Myocyte (in vitro differentiated cells): ENCODE data around the gene SASS6. TPM values are rescaled to one million over a fixed set of nuclear protein-coding genes. Genes with fewer than 3 reads are reported as not detected.

Experiments
- DNase-seq: peaks from one replicate; pipeline ENCODE4 v3.0.0-alpha.2; 2012; ENCODE audit warnings: low read depth
- total RNA-seq: library from RNA; depleted of rRNA; stranded (reverse); fragments of >200 nt; gene quantifications from 2 replicates; pipeline ENCODE4 v1.2.3, GENCODE V29; 2014

Gene SASS6
- total RNA-seq, 1 donor from 2014 or later: 1.6 TPM

GRCh38 chr1:100109554-100110066, 23.1 kb downstream of the SASS6 start:
- no peak for DNase-seq

GRCh38 chr1:100107696-100108095, 25.0 kb downstream of the SASS6 start:
- no peak for DNase-seq

DNA sequence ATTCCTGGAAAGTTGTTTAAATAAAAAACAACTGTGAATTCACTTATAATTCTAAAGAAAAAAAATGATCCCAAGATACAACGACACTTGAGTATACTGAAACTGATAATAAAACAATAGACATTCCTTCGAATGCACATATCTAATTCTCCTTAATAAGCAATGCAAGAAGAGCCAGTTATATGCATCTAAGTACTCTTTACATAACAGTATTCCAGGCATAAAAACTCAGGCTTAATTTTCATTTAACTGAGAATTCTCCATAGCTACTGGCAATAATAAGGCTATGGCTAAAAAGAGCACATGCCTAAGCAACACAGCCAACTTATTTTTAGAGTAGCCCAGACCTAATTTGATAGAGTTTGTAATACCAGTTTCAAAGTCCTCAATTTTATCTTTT, 31.2 kb downstream of the SASS6 start:
- no peak for DNase-seq

DNA sequence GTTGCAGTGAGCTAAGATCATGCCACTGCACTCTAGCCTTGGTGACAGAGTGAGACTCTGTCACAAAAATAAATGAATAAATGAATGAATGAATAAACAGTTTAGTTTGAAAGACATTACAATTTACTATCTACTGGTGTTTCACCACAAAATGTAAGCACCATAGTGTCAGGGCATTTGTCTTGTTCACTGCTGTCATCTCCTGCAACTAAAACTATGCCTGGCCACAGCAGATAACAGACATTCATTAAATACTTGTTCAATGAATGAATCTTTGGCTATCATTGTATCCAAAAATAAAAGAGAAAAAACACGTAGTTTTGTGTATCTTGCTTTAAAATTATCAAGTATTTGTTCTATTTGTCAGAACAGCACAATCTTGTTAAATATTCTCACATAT, 32.5 kb downstream of the SASS6 start:
- DNase-seq: peak; percentile 13

GRCh38 chr1:100090471-100090870, 42.3 kb downstream of the SASS6 start:
- no peak for DNase-seq

DNA sequence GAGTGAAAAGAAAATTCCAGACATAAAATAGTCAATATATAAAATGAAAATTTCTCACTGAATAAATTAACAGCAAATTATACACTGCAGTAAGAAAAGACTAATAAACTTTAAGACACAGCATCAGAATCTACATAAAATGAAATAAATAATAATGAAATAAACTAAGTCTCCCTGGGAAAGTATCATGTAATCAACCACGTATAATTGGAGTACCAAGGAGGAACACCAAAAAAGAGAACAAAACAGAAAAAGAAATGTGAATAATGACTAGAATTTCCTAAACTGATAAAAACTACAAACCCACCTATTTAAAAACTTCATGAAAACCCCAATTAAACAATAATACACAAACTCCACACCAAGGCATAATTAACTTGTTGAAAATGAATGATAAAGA, 43.6 kb downstream of the SASS6 start:
- DNase-seq: no peak

DNA sequence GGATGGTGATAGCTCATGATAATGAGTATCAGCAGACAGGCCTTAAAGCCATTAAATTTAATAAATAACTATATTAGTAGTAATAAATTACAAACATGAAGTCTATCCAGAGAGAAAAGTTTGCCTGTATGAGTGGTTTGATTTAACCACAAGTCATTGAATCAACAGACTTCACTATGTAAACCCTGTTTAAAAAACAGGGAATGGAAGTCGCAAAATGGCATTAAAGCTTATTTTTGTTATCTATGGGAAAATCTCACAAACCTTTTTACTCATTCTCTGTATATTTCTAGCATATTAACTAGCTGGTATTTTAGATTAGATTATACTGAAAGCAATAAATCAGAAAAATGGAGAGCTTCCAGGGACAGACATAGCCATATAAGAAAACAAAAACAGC, 45.3 kb downstream of the SASS6 start:
- no peak for DNase-seq

DNA sequence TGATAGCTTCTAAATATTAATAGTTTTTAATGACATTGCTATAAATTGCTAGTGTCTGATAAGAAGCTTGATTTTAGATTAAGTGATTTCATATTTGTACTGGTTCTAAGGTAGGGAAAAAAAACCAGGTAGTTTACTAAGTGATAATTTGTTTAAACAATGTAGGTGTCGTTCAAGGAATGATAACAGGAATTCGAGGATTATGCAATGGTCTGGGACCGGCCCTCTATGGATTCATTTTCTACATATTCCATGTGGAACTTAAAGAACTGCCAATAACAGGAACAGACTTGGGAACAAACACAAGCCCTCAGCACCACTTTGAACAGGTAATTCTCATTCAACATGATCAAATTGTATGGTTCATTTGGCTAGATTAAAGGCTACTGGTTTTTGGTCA, 52.4 kb downstream of the SASS6 start:
- DNase-seq: no peak

DNA sequence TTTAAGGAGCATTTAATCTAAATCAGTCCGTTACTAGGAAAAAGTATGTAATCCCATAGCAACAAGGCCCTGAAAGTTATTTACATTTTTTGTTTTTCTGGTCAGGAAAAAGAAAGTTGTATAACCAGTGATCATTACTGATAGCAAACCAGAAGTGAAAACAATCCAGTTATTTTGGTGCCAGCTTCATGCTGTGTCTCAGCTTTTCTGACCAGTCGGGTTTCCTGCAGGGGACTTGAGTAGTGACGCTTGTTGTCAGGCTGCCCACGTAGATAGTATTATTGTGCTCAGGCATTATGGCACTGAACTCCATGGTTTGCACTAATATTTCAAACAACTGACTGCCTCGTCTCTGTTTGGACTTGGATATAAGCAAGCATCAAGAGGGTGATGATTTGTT, 55.2 kb downstream of the SASS6 start:
- no peak for DNase-seq

DNA sequence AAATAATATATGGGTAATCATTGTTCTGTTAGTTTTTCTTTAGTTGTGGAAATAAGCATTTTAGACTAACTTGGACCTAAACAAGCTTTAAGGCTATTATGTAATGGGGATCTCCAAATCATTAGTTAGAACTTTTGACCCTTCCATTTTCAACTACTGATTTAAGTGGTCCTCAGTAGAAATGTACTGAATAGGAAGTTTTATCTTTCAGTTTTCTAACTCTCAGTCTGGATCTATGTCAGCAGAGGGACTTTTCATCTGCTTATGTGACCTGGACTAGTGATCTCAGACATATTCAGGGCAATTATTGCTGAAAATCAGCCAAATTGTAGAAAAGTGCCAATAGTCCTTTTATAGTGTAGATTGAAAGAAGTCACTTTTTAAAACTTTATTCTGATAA, 56.0 kb downstream of the SASS6 start:
- no peak for DNase-seq

GRCh38 chr1:100076319-100076718, 56.4 kb downstream of the SASS6 start:
- DNase-seq: no peak

DNA sequence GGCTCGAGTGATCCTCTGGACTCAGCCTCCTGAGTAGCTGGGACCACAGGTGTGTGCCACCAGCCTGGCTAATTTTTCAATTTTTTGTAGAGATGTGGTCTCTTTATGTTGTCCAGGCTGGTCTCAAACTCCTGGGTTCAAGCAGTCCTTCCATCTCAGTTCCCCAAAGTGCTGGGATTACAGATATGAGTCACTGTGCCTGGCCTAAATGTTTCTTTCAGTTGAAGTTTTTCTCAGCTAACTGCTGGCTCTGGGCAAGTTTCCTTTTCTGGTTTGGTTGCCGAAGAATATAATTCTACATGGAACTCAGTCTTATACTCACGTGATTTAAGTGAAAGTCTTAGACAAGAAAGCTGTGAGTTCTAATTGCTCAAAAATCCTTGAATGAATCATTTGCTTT, 57.0 kb downstream of the SASS6 start:
- no peak for DNase-seq

DNA sequence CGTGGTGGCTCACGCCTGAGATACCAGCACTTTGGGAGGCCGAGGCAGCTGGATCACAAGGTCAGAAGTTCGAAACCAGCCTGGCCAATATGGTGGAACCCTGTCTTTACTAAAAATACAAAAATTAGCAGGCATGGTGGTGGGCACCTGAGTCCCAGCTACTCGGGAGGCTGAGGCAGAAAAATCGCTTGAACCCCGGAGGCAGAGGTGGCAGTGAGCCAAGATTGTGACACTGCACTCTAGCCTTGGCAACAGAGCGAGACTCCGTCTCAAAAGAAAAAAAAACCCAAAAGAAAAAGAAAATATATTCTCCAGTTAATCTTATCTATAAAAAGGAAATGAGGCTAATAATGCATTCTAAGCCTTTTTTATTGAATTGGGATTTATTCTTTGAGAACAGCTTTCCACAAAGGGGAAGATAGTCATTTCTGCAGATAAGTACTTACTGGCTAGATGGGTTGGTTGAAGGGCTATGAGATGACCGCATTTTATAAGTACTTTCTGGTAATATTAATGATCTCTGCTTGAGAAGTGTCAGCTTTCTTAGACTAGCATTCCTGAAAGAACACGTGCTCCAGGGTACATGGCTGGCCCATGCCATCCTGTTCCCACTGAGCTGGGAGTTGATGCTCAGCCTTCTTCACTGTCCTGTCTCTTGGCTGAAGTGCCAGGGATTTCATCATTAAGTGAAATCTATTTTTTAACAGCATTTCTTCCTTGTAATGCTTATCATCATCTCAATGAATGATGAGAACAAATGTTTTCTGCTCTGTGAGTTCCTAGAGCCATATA, 57.9 kb downstream of the SASS6 start:
- DNase-seq: peak; percentile 6

- DNase-seq: no peak
Observed at GRCh38 chr1:100073531-100073930, 59.2 kb downstream of the SASS6 start.

DNA sequence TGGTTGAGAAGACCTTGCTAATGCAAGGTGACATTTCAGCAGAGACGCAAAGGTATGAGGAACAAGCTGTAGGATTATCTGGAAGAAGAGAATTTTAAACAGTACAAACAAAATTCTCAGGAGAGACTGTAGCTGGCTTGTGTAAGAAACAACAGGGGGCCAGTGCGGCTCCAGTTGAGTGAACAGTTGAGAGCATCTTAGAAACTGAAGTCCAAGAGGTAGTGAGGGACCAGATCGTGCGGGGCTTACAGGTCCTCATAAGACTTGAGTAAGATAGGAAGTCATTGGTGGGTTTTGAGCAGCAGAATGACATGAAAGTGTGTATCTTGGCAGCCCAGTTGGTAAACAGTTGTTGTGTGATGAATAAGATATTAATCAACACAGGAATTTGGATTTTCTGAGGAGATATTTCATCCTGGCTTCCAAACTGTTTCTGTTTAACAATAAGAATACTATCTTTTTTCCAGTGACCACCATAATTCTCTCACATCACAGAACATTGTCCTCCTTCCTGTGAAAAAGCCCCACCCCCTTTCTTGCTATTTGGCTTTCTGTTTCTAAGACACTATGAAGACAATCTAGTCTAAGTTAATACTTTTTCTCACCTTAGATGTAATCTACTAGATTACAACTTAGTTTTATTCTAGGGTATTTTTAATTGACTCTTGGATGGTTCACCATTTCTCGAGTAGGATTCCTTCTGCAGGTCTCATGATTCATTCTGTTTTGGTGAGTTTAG, 62.4 kb downstream of the SASS6 start:
- DNase-seq: no peak

GRCh38 chr1:100065969-100066227, 66.8 kb downstream of the SASS6 start:
- DNase-seq: no peak

DNA sequence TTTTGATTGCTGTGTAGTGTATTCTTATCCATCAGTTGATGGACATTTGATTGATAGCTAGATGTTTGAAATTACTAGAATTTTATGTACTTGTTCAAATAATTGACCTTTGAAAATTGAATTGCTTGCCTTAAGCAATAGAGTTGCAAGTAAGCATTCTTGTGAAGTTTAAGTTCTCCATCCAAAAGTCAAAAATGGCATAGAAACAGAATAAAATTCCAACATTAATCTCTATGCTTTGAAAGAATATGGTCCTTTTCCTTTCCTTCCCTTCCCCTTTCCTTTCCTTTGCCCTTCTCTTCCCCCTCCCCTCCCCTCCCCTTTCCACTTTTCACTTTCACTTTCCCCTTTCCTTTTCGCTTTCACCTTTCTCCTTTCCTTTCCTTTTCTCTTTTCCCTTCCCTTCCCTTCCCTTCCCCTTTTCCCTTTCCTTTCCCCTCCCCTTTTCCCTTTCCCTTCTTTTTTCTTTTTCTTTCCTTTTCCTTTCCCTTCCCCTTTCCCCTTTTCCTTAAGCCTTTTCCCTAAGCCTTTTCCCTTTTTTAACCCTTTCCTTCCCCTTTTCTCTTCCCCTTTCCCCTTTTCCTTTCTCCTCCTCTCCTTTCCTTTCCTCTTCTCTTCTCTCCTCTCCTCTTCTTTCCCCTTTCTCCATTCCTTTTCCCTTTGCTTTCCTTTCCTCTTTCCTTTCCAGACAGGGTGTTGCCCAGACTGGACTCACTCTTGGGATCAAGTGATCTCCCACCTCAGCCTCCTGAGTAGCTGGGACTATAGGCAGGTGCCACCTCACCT, 67.4 kb downstream of the SASS6 start:
- DNase-seq: no peak

DNA sequence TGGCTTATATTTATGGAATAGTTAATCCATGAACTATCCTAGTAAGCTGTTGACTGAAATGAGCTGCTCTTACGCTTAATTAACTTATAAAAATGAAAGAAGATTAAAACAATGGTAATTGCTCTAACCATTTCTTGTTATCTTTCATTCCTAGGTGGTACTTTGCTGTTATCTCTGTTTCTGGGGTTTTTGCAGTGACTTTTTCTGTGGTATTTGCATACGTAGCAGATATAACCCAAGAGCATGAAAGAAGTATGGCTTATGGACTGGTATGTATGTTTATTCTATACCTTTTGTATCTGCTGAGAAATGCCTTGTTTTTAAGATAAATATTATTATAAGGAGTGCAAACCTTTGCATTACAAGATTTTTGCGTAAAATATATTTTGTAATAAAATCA, 71.0 kb downstream of the SASS6 start:
- no peak for DNase-seq

DNA sequence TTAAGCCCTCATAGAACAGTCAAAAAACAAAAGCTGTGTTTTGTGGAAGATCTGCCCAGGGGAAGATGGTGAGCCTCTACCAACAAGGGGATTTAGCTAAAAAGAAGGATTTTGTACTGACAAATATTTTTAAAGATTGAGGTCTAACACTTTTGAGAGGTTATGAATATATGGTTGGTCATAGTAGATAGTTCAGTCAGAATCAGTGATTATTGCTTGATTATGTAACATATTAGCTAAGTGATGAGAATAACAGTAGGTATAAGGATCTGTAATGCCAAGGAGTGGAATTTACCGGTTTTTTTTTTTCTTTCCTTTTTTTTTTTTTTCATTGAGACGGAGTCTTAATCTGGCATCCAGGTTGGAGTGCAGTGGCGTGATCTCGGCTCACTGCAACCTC, 79.0 kb downstream of the SASS6 start:
- DNase-seq: no peak

DNA sequence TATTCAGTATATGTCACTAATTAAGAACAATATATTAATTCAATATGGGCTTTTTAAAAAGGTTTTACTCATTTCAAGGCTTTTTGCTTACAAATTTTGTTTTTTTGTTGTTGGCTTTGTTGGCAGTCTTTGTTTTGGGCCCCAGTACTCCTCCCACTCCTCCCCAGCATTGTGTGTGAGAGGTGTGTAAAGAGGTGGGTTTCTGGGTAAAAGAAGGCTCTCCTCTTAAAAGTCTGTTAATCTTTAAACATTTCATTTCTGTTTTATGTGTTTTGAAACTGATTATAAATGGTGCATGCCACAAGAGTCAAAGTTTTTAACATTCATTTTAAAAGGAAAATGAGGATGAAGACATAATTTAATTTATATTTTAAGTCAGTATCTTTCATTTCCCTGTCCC, 79.6 kb downstream of the SASS6 start:
- no peak for DNase-seq

DNA sequence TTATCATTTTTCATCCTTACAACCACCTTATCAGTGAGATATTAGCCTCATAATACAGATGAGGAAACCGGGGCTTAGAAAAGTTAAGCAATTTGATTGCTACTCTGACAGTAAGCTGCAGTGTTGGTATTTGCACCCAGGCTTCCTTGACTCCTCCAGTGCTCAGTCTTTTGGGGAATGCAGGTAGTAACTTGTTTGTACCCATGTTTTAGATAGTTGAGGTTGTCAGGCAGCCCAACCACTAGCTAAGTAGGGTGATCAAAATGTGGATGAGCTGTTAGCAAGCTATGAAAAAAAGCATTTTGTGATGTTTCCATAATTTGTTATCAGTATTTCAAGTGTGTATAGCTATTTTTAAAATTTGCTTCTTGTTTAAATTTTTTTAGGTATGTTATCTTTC, 80.8 kb downstream of the SASS6 start:
- DNase-seq: no peak

DNA sequence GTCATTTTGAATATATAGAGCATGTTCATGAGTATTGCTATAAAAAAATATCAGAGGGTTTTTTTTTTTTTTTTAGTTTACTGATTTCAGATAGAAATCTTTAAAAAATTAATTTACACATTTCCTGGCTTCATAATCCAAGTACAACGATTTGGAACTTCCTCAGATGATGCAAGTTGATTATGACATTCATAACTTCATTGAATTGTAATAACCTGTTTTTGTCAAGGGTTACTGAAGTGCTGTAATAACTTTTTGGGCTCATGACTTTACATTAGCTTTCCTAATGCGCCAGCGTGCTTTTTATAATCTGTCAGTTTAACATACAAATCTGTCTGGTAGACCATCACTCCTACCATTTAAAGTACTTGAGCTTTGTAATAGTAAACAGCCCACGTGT, 81.3 kb downstream of the SASS6 start:
- no peak for DNase-seq
